NCI-H1694 (cell line): ENCODE data around the gene TCP11.

ENCODE experiments used
- DNase-seq: peaks from one replicate; lab custom pipeline; 2025; lab: John Stamatoyannopoulos, UW

Gene TCP11

DNA sequence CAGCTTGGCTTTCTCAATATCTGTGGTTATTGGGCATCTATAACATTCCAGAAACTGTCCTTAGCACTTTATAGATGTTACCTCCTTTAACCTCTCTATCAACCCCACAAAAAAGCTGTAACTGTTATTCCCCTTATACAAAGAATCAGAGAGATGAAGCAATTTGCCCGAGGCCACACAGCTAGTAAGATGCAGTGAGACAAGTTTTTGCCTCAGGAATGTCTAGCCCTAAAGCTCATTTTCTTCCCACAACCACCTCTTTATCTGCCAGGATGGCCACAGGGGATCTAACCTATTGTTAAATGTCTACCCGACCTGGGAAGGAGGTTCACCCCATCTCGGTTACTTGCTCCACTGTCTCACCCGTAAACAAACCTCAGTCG, 31.9 kb upstream of the TCP11 start:
- no peak for DNase-seq

DNA sequence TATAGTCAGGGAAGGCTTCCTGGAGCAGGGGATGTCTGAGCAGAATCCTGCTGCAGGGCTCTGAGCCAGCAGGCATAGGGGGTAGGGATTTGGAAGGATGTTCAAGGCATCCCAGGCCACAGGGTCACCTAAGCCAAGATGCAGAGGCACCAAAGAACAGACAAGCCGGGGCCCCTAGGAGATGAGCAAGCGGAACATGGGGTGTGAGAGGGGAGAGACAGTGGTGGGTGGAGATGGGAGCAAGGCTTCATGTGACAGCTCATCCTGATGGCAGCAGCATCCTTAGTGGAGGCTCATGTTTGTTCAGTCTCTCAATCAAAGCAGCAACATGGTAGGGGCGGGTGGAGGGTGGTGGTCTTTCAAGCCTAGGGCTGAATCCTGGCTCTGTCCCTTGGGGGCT, 29.8 kb upstream of the TCP11 start:
- no peak for DNase-seq

DNA sequence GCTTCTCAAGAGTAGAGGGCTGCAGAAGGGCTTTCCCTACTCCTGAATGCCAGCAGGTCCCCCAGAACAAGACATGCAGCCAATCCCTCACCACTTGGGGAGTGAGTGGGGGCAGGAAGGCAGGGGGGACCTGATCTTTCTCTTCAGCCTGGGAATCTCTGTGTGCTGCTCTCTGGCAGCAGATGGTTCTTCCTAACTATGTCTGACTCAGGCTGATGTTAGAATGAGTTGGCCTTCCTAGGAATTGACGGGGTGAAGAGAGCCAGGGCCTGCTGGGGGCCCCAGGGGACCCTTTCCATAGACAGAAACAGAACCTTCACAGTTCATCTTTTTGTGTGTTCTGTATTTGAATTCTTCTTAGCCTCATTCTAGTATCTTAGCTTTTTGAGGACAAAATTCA, 29.0 kb upstream of the TCP11 start:
- DNase-seq, result no peak

DNA sequence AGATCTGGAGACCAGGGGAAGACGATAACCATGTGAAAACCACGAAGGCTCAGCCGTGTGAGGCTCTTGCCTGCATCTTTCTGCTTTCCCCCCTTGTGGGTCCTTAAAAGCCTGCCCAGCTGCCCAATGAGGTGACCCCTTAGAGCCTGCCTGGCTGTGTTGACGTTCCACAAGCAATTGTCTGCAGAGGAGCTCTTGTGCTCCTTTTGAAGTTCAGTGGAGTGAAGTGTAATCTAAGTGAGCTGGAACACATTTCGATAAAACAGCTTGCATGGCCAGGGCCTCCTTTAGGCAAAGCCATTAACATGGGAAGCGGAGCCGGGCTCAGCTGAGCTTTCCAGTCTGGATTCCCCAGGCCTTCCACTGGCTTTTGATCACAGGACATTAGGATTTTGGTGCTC, 27.3 kb upstream of the TCP11 start:
- DNase-seq, result no peak

DNA sequence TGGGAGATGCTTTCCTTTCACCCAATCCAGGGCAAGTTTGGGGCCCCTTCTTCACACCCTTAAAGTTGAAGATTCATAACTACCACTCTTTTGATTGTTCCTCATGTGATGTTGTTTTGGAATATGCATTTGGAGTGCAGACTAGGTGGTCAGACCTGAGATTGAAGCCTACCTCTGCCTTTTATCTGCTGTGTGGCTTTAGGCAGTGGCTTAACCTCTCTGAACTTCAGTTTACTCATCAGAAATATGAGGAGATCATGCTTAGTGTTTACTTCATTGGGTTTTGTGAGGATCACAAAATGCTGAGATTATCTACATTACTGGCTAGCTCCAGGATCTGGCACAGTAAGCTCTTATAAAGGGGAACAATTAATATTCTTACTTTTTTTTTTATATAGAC, 26.4 kb upstream of the TCP11 start:
- no peak for DNase-seq

DNA sequence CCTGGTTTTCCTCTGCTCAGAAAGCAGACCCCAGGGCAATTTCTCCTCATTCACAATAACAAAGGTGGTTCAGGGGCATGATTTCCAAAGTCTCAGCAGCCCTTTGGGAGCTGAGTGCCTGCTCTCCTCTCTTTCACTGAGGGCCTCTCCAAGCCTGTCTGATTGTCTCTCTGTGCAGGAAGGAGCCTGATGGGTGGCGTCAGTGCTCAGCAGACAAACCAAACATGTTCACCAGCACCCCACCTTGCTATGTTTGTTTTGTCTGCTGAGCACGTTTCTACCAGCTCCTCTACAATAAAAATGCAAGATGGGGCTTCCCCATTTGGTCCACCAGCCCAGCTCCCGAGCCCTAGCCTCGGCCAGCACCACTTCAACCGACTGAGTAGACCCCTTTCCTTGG, 25.4 kb upstream of the TCP11 start:
- no peak for DNase-seq

DNA sequence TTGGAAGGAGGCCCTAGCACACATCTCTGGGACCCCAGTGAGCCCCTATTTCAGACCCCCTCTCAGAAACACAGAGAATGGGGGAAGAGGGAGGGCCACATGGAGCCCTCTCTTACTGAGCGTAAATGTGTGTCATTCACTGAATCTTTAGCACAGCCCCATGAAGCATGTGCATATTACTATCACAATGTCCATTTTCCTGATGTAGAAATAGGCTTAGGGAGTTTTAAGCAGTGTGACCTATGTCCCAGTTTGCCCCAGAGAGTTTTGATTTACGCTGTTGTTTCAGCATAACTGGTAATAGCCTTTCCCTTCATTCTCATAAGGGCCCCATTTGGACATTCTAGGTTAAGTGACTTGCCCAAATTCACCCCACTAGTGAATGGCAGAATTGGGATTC, 25.0 kb upstream of the TCP11 start:
- DNase-seq, result no peak

DNA sequence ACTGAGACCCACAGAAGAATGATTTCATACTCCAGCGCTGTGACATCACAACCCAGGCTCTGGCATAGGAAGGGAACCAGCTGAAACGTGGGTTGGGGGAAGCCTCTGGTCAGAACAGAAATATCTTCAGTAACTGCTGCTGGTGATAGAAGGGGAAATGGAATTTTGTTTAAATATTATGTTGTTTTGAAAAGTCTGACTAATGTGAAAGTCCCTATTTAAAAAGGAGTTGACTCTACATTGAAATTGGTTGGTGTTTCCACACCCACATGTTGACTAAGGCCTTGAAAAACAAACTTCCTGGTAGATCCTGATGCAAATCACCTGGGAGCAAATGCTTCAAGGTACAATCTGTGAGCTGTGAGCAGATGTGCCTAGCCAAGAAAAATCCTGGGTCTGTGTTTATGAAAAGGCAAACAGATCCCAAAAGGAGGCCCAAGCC, 24.5 kb upstream of the TCP11 start:
- no peak for DNase-seq

DNA sequence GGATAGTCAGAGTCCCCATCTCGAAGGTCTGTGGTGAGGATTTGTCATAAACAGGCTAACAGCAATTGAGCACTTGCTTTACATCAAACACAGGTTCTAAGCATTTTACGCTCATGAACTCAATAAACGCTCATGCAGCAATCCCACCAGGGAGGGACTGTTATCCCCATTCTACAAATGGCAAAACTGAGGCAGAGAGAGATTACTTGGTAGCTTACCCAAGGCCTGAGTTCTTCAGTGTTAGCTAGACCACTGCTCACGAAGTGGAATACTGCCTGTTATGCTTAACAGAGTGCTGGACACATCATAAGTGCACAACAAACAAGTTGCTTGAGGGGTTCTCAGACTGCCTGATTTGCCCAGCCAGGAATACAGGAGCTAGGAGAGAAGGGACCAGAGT, 23.7 kb upstream of the TCP11 start:
- DNase-seq, result no peak

DNA sequence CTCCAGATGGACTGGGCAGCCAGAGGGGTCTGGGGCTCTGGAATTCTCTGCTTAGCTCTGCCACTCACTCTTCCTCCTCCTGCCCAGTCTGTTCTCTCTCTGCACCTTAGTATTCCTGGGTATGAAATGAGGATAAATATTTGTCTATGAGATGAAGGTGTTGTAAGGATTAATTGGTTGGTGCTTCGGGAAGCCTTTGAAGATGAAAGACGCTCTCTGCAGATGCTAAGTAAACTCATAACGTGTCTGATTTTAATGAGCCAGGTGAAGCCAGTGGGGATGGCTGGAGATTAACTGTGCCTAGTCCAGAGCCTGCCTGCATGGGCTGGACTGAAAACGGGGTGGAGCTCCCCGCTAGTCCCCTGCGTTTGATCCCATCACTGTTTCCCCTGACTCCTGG, 23.1 kb upstream of the TCP11 start:
- no peak for DNase-seq

DNA sequence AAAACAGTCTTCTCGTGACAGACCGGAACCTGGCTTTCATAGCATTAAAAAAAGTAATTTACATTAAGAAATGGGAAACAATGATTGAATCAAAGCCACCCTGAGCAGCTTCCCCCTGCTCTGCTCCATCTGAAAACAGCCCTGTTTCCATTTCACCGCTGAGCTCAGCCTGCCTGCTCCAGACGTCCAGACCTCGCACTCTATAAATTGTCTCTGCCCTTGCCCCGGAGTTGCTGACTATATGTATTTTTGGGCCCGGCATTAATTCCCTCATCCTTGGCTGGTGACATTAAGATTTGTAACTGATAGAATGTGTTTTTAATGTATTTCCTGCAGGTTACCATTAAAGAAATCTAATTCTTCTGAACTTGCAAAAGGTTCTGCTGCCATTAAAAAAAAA, 22.7 kb upstream of the TCP11 start:
- DNase-seq, result no peak

DNA sequence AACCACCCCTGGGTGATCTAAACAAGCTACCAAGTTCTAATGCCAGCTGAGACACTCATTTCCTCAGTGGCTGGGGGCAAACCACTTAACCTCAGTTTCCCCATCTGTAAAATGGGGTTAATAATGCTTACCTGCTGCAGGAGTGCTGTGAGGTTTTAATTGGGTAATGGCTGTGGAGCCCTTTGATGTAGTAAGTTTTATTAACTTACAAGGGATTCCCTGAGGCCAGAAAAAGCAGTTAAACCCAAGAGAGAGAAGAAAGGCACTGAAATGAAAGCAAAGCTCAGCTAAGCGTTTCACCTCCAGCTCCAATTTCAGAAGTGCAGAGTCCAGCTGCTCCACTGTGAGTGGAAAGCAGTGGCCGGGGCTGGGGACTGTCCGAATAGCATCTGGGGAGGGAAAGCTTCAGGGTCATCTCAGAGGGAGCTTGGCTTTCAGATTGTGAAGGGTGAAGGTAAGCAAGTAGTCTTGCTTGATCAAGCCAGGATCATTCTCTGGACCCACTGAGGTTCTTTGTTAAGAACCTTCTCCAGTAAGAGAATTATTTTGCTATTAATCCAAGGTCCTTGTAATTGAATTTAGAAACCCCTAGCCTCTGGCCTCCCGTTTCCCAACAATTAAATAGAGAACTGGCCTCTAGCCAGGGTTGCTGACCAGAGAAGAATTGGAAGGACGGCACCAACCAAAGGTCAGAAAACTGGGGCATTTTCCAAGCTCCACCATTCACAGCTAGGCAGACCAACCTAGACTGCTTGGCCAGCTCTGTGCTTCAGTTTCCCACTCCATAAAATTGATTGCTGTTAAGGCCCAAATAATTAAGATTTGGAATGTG, 20.9 kb upstream of the TCP11 start:
- no peak for DNase-seq

DNA sequence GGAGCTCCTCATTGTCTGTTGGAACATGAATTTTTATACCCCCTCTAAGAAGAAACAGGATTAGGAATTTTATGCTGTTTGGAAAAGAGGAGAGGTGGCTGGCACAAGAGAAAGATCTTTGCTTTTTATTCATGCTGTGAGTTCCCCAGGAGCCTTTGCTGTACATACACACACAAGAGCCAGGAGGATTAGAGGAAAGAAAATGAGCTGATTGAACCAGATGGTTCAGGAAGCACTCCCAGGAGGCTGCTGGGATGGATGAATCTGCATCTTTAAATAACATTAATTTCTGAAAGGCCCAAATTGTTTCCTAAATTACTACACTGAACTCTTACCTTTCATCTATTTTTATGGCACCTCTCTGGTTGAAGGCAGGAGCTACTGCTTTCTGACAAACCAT, 20.1 kb upstream of the TCP11 start:
- no peak for DNase-seq

DNA sequence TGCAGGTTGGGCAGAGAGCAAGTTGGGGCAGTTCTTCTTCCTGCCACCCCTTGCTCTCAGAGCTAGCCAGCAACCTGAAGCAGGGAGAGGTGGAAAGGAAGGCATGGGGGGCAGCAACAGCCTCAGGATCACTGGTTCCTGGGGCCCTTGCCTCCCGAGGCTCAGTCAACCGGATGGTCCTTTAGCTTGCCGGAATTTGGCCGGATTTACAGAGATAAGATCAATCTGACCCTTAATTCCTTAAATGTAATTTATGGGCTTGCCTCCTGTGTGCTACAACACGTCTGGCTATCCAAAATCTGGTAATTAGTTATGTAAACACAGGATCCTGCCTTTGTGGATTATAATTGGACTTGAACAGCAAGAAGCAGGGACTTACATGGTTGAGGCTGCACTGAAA, 19.5 kb upstream of the TCP11 start:
- DNase-seq, result no peak

DNA sequence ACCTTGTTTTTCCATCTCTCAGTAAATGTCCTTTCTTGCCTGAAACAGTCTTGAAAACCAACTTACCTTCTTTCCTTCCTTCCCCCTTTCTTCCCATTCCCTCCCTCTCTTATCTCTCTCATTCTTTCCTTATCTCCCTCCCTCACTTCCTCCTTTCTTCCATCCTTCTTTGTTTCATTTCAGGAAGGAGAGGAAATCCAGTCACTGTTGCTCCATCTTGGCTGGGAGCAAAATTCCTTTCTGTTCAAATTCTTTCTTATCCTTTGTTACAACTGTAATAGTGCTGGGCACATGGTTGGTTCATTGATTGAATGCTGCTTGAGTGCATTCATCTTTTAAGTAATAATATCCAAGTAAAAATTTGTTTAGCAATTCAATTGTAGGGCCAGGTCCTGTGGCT, 17.4 kb upstream of the TCP11 start:
- no peak for DNase-seq

DNA sequence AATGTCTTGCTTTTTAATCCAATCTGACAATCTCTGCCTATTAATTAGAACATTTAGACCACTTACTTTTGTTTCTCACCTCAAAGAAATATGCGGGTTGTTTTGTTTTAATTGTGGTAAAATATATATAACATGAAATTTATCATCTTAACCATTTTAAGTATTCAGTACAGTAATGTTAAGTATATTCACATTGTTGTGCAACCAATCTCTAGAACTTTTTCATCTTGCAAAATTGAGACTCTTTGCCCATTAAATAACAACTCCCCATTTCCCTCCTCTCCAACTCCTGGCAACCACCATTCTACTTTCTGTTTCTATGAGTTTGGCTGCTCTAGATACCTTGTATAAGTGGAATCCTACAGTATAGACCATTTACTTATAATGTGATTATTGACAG, 13.8 kb upstream of the TCP11 start:
- DNase-seq, result no peak

DNA sequence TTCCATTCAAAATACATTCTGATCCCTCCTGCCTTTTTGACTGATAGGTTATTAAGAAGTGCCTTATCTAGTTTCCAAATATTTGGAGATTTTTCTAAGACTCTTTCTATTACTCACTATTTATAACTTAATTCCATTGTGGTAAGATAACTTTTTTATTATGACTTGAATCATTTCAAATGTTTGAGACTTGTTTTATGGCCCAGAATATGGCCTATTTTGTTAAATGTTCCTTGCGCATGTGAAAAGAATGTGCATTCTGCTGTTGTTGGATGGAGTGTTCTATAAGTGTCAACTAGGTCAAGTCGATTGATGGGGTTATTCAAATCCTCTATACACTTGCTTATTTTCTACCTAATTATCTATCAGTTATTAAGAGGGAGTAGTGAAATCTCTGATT, 13.1 kb upstream of the TCP11 start:
- no peak for DNase-seq

DNA sequence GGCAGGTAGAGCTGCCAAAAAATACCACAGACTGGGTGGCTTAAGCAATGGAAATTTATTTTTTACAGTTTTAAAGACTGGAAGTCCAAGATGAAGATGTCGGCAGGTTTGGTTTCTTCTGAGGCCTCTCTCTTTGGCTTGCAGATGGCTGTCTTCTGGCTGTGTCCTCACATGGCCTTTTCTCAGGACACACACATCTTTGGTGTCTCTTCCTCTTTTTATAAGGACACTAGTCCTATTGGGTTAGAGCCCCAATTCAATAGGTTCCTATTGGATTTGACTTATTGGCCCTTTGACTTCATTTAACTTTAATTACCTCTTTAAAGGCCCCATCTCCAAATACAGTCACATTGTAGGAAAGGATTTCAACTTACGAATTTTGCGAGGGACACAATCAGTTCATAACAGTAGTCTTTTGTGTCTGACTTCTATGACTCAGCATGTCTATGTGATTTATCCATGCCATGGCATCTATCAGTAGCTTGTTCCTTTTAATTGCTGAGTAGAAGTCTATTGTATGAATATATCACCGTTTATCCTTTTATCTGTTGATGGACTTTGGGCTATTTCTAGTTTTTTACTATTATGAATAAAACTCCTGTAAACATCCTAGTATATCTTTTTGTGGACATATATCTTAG, 11.0 kb upstream of the TCP11 start:
- DNase-seq, result no peak

DNA sequence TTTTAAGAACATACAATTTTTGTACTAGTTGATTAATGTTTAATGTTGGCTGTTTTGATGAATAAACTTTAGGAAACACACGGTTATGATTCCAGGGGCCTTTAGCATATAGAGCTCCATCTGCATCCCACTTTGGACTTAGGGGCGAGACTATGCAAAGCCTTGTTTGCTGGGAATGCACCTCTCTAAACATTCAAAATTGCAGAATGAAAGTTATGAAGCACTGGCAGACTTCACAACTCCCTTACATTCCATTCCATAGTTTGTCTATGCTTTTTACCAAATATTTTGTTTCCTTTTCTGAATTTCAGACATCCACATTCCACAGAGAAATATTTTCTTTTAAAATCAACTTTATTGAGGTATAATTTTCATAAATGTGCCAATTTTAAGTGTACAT, 10.3 kb upstream of the TCP11 start:
- DNase-seq, result no peak

DNA sequence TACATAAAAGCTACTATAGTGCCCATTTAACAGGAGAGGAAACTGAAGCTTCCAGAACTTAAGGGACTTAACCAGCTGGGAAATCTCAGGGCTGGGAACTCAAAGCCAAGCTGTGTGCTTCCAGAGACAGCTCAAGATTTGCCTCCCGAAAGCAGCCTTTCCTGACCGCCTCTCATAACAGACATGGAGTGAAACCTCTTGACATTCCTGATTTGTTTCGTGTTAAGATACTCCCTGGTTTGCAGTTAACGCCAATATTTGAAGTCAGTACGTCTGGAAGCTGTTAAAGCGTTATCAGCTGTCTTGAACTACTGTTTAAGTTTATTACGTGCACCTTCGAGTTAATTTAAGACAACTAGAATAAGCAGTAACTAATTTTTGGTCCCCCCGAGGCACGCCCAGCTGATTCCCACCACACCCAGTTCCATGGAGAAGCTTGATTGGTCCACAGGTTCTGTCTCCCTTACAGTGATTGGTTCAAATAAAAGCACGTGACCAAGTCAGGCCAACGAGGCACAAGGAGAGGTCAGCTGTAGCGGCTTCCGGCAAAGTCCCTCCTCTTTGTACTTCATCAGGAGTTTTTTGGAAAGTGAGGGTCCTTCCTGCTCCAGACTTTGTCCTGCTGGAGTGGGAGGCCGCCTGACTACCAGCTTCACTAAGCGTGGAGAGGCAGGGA, 8.9 kb upstream of the TCP11 start:
- no peak for DNase-seq

DNA sequence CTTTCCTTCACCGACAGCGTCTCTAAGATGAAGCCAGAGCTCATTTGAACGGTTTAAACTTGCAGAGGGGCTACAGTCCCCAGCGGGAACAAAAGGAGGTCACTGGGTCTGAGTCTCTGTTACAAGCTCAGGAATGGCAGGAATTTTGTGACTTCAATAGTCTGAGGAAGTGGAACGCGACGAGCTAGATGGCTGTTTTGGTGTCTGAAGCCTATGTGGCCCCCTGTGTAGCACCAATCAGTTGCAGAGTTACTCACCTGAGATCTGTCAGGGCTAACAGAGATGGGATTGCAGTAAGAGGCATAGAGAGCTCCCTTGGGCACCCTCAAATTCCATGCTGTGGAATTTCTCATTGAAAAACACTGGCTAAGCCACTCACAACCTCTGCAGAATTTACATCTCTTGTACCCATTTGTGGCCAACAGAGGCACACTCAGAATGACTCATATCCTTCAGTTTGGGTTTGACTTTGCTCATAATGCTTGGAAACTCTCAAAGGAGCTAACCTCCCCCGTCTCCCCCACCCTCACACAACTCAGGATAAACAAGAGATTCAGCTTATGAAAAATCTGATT, 7.1 kb upstream of the TCP11 start:
- no peak for DNase-seq

DNA sequence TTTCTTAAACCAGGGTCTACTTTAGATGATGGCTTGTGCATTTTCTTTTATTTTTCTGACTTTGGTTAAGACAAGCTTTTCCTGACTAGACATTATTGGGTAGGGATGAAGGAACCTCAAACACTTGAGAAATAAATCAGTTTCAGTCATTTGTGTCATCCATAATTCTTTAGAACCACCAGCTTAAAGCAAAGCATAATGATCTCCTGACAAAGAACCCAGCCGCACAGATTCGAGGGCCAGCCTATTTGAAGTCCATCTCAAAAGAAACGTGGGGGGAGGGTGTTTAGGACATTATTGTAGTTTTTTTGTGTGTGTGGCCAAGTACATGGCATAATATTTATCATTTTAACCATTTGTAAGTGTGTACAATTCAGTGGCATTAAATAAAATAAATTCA, 6.3 kb upstream of the TCP11 start:
- no peak for DNase-seq

DNA sequence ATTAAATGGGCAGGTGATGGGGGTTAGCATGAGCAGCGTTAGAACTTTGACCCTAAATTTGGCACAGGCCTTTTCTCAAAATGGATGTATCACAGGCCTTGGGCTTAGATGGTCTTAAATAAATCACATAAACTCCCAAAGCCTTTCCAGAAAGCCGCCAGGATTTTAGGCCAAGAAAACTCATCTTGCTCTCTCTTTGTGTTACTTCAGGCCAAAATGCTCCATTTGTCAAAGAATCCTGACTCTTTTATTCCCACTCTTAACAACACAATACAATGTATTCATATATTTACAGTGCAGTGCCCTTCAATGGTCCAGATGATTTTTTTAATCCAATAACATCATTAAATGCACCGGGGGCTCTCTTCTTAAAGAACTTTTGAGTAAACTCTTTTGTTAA, 5.9 kb upstream of the TCP11 start:
- DNase-seq, result no peak
